GM21528 (cell line): Measurements from ENCODE around the gene FARS2.

Experiments used
- ATAC-seq: cut with Tn5 transposase; IDR thresholded peaks from one replicate; pipeline ENCODE4 v1.9.1; 2021; ENCODE audit warnings: mild to moderate bottlenecking, moderate library complexity; ENCODE audit not compliant: unreplicated experiment, low FRiP score

The FARS2 gene

DNA sequence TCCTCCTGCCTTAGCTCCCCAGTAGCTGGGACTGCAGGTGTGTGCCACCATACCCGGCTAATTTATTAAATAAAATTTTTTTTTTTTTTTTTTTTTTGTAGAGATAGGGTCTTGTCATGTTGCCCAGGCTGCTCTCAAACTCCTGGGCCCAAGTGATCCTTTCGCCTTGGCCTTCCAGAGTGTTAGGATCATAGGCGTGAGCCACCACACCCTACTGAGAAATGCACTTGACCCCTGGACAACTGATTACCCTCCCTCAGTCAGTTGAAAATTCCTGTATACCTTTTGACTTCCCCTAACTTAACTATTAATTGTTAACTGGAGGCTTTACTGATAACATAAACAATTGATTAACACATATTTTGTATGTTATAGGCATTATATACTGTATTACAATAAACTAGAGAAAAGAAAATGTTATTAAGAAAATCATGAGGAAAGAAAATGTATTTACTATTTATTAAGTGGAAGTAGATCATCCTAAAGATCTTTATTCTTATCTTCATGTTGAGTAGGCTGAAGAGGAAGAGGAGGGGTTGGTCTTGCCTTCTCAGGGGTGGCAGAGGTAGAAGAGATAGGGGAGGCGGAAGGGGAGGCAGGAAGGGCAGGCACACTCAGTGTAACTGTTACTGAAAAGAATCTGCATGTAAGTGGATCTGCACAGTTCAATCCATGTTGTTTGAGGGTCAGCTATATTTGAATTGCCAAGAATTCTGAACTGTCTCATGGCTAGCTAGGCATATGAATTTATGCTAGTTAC is 104.3 kb downstream of the FARS2 start:
- ATAC-seq = no peak

DNA sequence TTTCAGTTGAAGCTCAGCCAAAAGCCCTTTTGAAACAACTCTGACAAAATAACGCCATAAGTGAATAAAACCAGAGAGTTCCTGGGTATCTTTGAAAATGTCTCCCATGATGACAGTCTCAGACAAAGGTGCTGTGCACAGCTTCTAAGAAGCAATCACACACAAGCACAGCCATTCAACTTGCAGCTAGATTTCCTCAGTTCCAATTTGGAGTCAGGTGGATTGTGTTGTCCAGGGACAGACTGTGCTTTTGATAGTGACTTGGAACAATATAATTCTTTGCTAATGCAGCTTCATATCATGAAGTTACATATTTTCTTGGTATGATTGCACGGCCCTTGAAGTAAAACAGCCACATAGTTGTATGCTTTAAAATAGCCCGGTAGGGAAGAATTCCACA is 105.6 kb downstream of the FARS2 start:
- no peak for ATAC-seq

DNA sequence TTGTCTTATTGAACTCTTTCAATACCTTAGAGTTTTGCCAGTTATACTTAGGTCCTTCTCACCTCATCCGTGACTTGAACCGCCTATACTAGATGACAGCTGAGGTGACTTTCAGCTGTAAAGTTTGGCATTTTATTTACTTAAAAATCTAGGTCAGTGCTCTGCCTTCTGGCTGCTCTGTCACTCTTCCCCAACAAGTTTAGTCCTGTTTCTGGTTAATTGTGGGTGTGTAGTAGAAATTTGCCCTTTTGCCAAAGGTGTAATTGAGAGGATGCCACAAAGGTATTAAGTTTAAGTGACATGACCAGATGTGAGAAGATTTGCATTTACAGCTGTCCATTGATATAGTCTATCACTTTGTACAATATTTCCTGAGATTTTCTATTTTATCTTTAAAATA is 106.2 kb downstream of the FARS2 start:
- ATAC-seq = no peak

DNA sequence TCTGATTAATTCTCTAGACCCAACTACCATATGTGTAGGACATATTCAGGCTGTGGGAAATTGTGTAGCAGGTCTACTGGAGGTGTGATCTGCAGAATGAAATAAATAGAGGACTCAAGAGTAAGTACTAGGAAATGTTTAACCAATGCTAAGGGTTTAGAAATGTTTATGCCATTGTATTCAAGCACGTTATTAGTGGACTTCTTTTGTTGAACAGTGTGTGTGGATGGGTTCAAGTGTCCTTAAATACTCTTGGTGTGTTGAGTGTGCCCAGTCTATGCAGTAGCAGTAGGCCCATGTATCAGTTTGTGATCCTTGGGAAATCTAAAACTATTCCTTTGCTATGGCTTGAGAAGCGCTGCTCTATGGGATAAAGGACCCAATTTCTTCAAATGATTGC is 112.1 kb downstream of the FARS2 start:
- no peak for ATAC-seq

DNA sequence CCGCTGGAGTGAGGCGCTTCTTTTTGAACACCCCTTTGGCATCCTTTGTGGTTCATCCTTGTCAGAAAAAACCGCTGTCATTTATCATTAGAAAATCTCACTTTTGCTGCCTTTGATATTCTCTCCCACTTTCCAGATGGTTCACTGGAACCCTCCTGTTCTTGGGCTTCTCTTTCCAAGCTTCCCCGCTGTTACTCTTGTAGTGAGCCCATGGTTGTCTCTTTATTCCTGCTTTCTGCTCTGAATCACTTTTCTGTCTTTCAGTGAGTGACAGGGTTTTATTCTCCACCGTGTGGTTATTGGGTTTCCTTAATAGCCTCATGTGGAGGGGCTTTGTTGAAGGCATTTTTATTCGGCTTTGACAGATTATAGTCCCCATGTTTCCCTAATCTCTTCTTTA is 117.0 kb downstream of the FARS2 start:
- no peak for ATAC-seq

DNA sequence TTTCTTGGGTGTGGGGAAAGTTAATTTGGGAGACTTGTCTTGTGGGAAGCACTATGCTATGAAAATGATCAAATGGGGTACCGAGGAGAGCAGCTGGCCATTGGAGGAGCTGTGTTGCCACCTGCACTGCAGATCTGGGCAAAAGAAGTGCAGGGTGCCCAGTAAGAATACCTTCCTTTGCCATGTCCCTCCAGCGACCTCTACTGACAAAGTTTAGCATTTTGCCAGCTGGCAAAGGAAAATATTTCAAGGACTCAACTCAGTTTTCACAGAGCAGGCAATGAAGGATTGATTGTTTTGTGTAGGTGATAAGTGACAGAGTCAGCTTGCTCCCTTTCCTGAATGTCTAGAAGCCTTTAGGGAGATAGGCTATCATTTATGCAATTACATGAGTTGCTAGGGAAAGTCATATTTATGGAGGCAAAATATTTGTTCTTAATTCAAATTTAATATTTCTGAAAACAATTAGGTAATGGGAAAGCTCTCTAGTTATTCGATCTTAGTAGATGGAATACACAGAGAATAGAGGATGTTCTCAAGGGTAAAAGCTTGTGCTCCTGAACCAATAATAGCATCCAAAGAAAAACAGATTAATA is 118.4 kb downstream of the FARS2 start:
- ATAC-seq = no peak

DNA sequence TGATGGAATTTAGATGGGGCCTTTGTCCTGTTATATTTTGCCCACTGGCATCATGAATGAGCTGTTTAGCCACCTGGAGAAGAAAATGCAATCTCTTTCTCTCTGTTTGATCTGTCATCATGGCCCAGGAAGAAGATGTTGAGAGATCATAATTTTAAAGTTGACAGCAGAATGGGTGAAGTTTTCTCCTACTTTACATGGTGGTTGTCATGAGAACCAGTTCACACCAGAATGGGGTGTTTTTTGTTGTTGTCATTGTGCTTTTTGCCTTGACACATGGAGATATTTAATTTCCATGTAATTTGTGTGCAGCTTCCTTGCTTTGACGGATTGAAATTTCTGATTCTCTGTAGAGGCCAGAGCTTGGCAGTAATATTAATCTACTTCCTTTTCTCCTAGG is 122.5 kb downstream of the FARS2 start:
- no peak for ATAC-seq

DNA sequence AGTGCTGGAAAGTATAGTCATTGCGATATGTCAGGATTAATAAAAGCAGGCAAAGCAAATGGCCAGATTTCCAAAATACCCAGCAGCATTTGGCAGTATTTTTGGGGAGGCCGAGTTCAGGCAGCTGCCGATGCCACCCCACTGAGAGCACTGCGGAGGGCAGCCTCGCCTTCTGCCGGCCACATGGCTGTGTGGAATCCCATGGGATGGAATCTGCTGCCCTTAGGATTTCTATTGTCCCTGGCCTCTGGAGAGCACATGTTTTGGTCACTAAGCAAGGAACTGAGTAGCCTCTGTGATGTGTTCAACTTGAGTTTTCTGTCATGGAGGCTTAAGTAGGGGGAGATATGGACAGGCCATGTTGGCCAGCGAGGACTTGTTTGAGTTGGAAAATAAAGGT is 123.0 kb downstream of the FARS2 start:
- ATAC-seq = no peak

DNA sequence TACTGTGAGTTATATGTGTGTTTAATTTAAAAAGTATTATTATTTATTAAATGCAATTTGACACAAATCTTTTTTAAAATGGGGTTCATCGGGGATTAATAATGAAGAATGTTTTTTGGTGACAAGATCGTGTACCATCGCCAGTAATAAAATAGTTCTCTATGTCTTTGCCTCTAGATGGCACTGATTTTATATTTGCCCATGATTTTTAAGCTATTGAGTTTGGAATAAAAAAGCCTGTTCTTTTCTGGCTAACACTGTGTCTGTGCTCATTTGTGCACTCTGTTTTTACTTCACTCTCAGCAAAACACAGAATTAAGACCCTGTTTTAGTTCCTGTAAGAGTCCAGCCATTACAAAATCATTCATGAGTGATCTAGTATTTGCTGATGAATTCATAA is 127.0 kb downstream of the FARS2 start:
- ATAC-seq = no peak

DNA sequence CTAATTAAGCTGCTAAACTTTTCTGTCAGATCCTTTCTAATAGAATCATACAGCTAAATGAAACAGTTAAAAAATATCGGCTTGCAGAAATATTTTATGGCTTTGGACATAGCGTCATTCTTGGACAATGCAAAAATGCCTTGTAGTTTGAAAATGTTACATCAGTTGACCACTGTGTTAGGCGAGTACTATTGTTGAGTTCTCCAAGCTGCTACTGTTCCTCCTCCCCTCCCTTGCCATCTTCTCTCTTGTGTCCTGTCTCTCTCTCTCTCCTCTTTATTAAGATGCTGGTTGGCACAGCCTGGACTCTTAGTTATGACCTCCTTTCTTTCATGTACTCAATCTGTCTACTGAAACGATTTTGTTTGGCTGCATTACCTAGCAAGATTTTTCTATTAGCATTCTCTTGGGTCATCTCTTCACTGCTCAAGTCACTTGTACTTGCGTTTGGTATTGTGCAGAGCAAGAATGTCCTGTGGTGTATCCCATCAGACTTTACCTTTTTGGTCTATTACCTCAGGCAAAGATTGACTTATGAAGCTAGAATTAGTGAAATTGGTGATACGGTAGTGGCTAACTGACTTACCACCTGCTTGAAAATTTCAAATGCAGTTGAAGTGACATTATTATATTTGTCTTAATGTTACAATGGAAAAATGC is 127.9 kb downstream of the FARS2 start:
- no peak for ATAC-seq

DNA sequence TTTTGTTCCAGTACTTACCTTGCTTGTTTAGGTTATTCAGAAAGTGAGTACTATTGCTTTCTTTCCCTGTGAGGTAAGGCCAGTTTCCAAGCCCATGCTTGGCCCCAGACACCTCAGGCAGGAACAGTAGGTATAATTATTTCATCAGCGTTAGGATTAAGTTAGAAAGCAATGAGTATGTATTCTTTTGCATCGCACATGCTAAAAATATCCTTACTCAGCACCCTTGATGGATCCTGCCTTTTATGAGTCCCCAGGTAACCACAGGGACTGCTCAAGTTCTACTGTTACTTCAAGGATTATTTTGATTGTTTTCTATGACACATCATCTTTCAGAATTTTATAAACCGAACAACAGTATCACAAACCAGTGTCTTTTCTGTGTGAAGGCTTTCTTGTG is 128.9 kb downstream of the FARS2 start:
- ATAC-seq = no peak

DNA sequence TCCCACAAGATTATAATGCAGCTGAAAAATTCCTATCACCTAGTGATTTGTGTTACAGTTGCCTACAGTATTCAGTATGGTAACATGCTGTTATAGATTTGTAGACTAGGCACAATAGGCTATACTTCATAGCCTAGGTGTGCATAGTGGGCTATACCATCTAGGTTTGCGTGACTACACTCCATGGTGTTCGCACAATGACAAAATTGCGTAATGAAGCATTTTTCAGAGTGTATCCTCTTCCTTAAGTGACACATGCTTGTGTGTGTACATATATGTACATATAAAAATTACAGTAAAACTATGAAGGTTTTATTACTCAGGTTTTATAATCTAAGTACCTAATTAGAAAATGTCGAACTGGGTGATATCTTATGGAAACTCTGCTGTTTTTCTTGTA is 133.0 kb downstream of the FARS2 start:
- ATAC-seq = no peak

DNA sequence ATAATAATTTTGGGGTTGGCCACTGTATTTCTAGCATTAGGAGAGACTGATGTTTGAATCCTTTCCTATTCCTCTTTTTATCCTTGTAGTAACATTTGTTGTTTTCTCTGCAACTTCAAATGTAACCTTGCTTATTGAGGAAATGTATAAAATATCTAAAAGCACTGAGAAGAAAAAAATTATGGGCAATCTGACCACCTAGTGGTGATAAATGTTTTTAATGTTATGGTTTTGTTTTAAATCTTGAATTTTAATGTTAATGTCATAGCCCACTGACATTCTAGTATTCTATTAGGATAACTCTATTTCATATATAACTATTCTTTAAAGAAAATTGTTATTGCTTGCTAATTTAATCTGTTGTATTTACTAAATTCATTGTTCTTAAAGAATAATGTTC is 134.4 kb downstream of the FARS2 start:
- no peak for ATAC-seq

DNA sequence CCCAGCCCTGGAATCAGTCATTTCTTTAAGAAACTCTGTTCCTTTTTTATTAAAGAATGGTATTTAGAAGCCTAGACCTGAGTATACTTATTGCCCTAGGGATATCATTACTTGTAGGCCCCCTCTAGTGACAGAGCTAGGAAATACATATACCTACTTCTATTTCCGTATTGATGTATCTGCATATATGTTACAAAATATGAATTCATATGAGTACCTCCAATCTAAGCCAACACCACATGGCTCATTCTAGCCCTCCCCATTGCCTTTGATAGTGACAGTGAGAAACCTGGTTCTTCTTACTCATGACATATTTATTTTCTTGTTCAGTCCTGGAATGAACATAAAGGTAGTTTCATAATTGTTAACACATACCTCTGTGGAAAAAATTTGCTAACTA is 137.2 kb downstream of the FARS2 start:
- ATAC-seq = no peak

DNA sequence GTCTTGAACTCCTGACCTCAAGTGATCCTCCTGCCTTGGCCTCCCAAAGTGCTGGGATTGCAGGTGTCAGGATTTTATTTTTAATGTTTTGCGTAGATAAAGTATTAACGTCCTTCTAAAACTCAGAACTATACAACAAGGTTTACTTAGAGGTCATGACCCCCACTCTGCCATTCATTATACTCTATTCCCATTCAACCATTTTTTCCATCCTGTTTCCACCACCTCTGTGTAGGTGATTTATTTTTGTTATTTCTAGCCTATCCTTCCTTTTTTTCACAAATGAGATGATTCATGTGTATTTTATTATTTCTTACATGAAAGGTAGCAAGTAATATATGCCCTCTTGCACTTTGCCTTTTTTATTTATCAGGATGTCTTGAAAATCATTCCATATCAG is 138.1 kb downstream of the FARS2 start:
- no peak for ATAC-seq

DNA sequence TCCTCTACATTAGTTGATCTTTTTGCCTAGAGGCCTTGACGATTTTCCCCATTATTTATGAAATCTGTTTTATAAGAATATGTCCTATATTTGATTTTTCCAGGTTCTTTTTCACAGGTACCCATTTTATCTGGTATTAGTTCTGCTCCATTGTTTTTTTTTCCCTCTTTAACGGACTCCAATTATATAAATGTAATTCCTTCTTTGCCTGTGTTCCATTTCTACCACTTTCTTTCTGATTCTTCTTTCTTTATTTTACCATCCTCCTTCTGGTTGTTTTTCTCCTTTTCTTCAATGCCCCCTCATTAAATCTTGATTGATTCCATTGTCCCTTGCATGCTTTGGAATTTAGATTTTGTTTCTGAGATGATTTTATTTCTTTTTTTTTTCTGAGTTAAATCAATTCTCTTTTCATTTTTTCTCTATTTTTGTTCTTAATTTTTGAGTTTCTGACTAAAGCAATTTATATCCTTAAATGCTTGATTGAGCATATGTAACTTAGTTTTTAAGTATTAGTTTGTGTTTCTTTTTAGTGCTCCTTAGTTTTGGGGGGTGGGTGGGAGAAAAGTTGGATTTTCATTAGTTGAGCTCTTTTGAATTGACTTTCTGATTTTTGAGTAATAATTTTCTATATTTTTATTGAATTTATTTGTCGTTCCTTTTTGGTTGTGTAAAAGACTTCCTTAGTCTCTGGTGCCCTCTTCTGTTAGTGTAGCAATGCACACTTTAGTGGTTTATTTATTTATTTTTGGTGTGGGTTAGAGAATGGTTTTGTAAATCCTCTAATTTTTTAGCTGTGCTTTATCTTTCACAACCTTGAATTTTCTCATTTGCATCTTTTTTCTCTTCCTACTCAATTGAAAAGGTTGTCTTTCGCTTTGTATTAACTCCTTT is 140.8 kb downstream of the FARS2 start:
- ATAC-seq = no peak

DNA sequence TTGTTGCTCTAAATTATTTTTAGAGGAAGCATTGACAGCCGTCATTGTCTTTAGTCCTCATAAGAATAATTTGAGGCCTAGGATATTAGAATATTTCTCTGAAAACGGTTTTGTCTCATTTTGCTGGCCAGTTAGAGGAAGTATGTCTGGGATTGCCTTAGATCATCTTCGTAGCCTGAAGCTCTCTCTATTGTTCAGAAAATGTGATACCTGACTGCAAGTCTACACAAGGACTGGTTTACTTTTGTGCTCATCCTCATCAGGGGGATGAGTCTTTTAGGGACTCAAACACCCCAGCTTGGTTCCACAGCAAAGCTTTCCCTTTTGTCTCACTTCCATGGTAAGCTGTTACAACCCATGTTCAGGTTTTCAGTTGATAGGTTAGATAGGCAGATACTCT is 141.8 kb downstream of the FARS2 start:
- ATAC-seq = no peak

DNA sequence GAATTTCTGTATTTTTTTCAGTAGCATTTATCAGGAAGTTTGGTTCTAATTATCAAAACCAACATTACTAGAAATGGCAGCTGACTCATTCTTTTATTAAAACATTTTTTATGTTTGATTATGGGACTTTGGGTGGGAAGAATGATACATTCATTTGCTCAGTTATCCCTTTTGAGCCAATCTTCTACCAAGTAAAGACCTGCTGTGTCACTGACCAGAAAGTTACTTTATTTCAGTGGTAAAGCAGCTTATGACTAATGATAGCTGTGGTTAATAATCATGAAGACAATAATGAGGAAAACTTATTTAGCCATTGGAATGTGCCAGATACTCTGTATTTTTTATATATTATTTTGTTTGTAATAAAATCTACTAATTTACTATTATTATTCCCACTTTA is 142.3 kb downstream of the FARS2 start:
- no peak for ATAC-seq

DNA sequence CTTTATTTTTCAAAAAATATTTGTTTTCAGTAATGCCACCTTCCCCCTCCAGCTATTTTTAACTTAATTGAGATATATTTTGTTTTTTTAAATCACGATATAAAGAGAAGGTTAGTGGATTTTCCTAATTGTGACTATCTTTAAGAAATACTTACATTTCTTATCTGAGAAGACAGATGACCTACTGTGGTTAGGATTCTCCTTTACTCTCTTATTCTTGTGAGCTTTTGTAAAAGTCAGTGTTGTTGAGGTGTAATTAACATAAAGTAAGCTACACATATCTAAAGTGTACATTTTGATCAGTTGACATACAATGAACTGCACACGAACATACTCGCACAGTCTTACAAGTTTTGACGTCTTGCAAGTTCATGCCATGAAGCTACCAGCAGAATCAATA is 144.7 kb downstream of the FARS2 start:
- ATAC-seq = no peak

DNA sequence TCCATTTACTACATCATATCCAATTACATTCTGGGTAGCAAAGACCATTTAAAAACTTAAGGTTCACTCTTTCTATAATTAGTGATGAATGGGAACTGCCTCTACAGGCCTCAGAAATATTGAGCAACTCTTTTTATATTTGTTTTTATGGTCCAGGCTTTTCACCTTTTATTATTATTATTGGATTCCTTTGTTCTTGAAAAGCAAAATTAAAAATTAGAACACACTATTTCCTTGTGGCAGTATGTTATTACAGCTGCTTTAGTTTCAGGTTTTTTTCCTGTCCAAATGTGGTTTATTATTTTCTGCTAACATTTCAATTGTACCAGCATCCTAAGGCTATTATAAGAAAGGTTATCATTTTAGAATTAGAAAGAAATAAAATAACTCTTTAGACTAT is 150.1 kb downstream of the FARS2 start:
- ATAC-seq = no peak

DNA sequence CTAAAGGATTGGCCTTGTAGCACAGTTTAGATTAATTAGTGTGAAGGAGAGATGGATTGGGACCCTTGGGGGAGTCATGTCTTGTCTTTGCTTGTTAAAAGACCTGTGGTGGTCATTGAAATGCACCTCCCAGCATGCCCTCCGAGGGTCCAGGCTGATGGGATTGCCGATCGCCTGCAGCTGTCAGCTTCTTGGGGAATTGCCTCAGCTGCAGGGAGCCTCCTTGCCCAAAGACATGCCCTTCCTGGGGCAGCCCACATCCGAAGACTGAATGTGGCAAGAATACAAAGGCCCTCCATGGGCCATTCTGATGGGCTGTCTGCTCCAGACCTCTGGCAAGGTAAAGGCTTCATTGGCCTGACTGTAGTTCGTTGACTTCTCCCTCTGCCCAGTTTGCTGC is 150.7 kb downstream of the FARS2 start:
- ATAC-seq = no peak
